Panc1 (cell line): Measurements from ENCODE around the gene NOL11. TPM values are rescaled to one million over a fixed set of nuclear protein-coding genes. Genes with fewer than 3 reads are reported as not detected.
"Not testable (repeated sequence)": the region's sequence is repeated elsewhere in the genome, so short reads cannot be mapped to it uniquely, and the experiment has no call there.

Experiments
- ATAC-seq: fragments of 200-7000 bp; cut with Tn5 transposase; 2 replicates; pipeline ENCODE4 v1.9.1; 2020; ENCODE audit warnings: mild to moderate bottlenecking, moderate library complexity
- BruUV-seq: library from RNA; stranded (reverse); fragments of 400-500 nt; replicated peaks from 2 replicates; lab custom pipeline; 2021; lab: Mats Ljungman, UMichigan
- CTCF ChIA-PET: fragments of 300-600 bp; sonication (Branson Sonifier 250); formaldehyde crosslinking; loops from one replicate; lab custom pipeline; 2022; ENCODE audit warnings: antibody characterized with exemption; lab: Charles Lee
- POLR2A ChIA-PET: fragments of 300-600 bp; sonication (Branson Sonifier 250); formaldehyde crosslinking; loops from one replicate; lab custom pipeline; 2022; ENCODE audit warnings: antibody characterized with exemption; lab: Charles Lee
- DNase-seq: peaks from one replicate; pipeline ENCODE4 v3.0.0-alpha.2; 2010; ENCODE audit warnings: low read depth, low spot score
- H3K27ac ChIP-seq: 2 replicates; pipeline ENCODE4 v1.5.1; 2011; ENCODE audit warnings: mild to moderate bottlenecking, low read length, inconsistent platforms
- H3K27me3 ChIP-seq: fragments of 200-500 bp; sonication (Bioruptor generic); 2 replicates; pipeline ENCODE4 v1.6.0; 2014; ENCODE audit warnings: low read length, inconsistent platforms; ENCODE audit not compliant: control insufficient read depth, insufficient read depth
- H3K36me3 ChIP-seq: fragments of 200-500 bp; sonication (Bioruptor generic); 2 replicates; pipeline ENCODE4 v1.5.1; 2014; ENCODE audit warnings: inconsistent platforms, mild to moderate bottlenecking, low read length, moderate library complexity; ENCODE audit not compliant: control insufficient read depth, insufficient read depth
- H3K4me1 ChIP-seq: 2 replicates; pipeline ENCODE4 v1.5.1; 2011; ENCODE audit warnings: inconsistent platforms, mild to moderate bottlenecking, low read length, moderate library complexity; ENCODE audit not compliant: control insufficient read depth, insufficient read depth
- H3K4me3 ChIP-seq, 2 experiments: 2 replicates each; pipeline ENCODE4 v1.5.1; 2011 to 2012; ENCODE audit warnings: low read depth in 2 of 2, low read length in 2 of 2, mild to moderate bottlenecking in 2 of 2, inconsistent platforms in 1 of 2, moderate library complexity in 1 of 2
- H3K9me3 ChIP-seq: fragments of 200-500 bp; sonication (Bioruptor generic); 2 replicates; pipeline ENCODE4 v1.5.1; 2014; ENCODE audit warnings: low read depth, mild to moderate bottlenecking, inconsistent platforms, low read length, moderate library complexity; ENCODE audit not compliant: control insufficient read depth, insufficient read depth
- POLR2AphosphoS5 ChIP-seq: IDR thresholded peaks from 2 replicates; pipeline ENCODE4 v1.6.1; 2012; ENCODE audit warnings: mild to moderate bottlenecking, low read depth, low read length, moderate library complexity
- SIN3A ChIP-seq: IDR thresholded peaks from 2 replicates; pipeline ENCODE4 v1.6.1; 2012; ENCODE audit warnings: low read depth, mild to moderate bottlenecking, low read length, moderate library complexity, borderline replicate concordance; ENCODE audit not compliant: insufficient read depth
- TCF7L2 ChIP-seq: IDR thresholded peaks from 2 replicates; pipeline ENCODE4 v1.6.1; 2011; ENCODE audit warnings: mild to moderate bottlenecking, low read depth, low read length, inconsistent platforms
- in situ Hi-C: cut with HindIII; loops from 2 replicates; pipeline ENCODE4 v1.10.0; 2016; ENCODE audit warnings: low sequenced_read_pairs, low pct_unique_long_range_greater_than_20kb
- intact Hi-C: fragments of 100-400 bp; cut with micrococcal nuclease; formaldehyde crosslinking; loops from one replicate; pipeline ENCODE4 v1.10.0; 2022; ENCODE audit not compliant: unreplicated experiment
- total RNA-seq: library from RNA; stranded (reverse); gene quantifications from one replicate; pipeline ENCODE4 v1.2.1, GENCODE V29; 2021; ENCODE audit not compliant: unreplicated experiment
- TF ChIP-seq, protein P1 (sequence below), 2 experiments: IDR thresholded peaks; 2 replicates each; pipeline ENCODE4 v1.6.1; 2011 to 2012; ENCODE audit warnings: low read depth in 2 of 2, control low read depth in 1 of 2, low read length in 1 of 2, mild to moderate bottlenecking in 1 of 2, moderate library complexity in 1 of 2; ENCODE audit not compliant: insufficient read depth in 1 of 2
- TF ChIP-seq, protein P2 (sequence below): fragments of 450-650 bp; IDR thresholded peaks from 2 replicates; pipeline ENCODE4 v1.5.1; 2017; ENCODE audit warnings: mild to moderate bottlenecking

Gene NOL11
- total RNA-seq, 1 experiment from 2014 or later, result 41.0 TPM

DNA sequence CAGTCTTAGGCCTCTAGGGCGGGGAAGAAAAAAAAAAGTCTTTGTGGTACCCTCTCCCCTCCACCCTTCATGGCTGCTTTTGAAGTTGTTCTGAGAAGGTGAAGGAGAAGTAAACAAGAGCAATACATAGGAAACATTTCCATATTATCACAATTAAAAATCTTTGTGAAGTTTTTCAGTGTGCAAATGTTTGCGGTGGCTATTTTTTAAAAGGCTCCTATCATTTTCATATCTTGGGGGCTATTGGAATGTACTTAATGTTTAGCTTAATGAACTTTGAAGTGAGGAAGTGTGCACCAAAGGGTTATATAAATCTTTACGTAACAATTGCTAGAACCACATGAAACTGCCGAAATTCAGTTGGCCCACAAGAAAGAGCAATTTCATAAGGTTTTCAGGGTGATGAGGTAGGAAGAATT, 7.6 kb downstream of the NOL11 start:
- ChIA-PET CTCF (no interaction called here), POLR2A (no interaction called here)

DNA sequence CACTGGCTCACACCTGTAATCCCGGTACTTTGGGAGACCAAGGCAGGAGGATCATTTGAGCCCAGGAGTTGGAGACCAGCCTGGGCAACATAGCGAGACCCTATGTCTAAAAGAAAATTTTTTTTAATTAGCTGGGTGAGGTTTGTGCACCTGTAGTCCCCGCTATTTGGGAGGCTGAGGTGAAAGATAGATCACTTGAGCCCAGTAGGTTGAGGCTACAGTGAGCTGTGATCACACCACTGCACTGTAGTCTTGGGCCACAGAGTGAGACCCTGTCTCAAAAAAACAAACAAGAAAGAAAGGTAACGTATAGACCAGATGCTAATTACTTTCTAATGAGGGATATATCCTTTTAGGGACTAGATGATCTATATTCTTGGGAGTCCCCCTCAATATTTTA, 8.1 kb downstream of the NOL11 start:
- no peak for DNase-seq
- in situ Hi-C loops (no loop called here), intact Hi-C loops (no loop called here)
- H3K27ac ChIP-seq, result no peak overlapping the region
- no peaks in the 10 kb centered on the region for H3K27me3 ChIP-seq
- no peak overlapping the region for H3K4me3 ChIP-seq
- BruUV-seq, result no TSS peak
- H3K36me3 ChIP-seq, result peaks cover 31% of the 10 kb centered on the region
- TF ChIP-seq POLR2AphosphoS5 (no peak), SIN3A (no peak), TCF7L2 (no peak)
- TF ChIP-seq, protein P1, sequence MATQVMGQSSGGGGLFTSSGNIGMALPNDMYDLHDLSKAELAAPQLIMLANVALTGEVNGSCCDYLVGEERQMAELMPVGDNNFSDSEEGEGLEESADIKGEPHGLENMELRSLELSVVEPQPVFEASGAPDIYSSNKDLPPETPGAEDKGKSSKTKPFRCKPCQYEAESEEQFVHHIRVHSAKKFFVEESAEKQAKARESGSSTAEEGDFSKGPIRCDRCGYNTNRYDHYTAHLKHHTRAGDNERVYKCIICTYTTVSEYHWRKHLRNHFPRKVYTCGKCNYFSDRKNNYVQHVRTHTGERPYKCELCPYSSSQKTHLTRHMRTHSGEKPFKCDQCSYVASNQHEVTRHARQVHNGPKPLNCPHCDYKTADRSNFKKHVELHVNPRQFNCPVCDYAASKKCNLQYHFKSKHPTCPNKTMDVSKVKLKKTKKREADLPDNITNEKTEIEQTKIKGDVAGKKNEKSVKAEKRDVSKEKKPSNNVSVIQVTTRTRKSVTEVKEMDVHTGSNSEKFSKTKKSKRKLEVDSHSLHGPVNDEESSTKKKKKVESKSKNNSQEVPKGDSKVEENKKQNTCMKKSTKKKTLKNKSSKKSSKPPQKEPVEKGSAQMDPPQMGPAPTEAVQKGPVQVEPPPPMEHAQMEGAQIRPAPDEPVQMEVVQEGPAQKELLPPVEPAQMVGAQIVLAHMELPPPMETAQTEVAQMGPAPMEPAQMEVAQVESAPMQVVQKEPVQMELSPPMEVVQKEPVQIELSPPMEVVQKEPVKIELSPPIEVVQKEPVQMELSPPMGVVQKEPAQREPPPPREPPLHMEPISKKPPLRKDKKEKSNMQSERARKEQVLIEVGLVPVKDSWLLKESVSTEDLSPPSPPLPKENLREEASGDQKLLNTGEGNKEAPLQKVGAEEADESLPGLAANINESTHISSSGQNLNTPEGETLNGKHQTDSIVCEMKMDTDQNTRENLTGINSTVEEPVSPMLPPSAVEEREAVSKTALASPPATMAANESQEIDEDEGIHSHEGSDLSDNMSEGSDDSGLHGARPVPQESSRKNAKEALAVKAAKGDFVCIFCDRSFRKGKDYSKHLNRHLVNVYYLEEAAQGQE (IDR thresholded peaks at IDR 0.05; ENCODE audit: insufficient read depth in 1 of 2, low read depth in 2 of 2, low read length in 1 of 2), result no peak
- TF ChIP-seq, protein P2, sequence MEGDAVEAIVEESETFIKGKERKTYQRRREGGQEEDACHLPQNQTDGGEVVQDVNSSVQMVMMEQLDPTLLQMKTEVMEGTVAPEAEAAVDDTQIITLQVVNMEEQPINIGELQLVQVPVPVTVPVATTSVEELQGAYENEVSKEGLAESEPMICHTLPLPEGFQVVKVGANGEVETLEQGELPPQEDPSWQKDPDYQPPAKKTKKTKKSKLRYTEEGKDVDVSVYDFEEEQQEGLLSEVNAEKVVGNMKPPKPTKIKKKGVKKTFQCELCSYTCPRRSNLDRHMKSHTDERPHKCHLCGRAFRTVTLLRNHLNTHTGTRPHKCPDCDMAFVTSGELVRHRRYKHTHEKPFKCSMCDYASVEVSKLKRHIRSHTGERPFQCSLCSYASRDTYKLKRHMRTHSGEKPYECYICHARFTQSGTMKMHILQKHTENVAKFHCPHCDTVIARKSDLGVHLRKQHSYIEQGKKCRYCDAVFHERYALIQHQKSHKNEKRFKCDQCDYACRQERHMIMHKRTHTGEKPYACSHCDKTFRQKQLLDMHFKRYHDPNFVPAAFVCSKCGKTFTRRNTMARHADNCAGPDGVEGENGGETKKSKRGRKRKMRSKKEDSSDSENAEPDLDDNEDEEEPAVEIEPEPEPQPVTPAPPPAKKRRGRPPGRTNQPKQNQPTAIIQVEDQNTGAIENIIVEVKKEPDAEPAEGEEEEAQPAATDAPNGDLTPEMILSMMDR, result no peak
- ATAC-seq, result no peak
- no peaks in the 10 kb centered on the region for H3K4me1 ChIP-seq
- CTCF ChIA-PET, result no interaction called here
- POLR2A ChIA-PET, result no interaction called here
- H3K9me3 ChIP-seq, result no peaks in the 10 kb centered on the region

More for the DNA sequence above, 7.6 kb downstream of the NOL11 start:
- no TSS peak for BruUV-seq
- TF ChIP-seq TCF7L2 (no peak), SIN3A (no peak), POLR2AphosphoS5 (no peak)
- TF ChIP-seq, protein P1 (IDR thresholded peaks at IDR 0.05; ENCODE audit: insufficient read depth in 1 of 2, low read depth in 2 of 2, low read length in 1 of 2), result no peak
- TF ChIP-seq, protein P2, result no peak
- Histone ChIP-seq H3K4me3 (no peak overlapping the region), H3K9me3 (no peaks in the 10 kb centered on the region), H3K27ac (no peak overlapping the region), H3K27me3 (no peaks in the 10 kb centered on the region), H3K36me3 (peaks cover 32% of the 10 kb centered on the region), H3K4me1 (no peaks in the 10 kb centered on the region)
- no peak for ATAC-seq
- no peak for DNase-seq
- intact Hi-C loops (no loop called here), in situ Hi-C loops (no loop called here)

DNA sequence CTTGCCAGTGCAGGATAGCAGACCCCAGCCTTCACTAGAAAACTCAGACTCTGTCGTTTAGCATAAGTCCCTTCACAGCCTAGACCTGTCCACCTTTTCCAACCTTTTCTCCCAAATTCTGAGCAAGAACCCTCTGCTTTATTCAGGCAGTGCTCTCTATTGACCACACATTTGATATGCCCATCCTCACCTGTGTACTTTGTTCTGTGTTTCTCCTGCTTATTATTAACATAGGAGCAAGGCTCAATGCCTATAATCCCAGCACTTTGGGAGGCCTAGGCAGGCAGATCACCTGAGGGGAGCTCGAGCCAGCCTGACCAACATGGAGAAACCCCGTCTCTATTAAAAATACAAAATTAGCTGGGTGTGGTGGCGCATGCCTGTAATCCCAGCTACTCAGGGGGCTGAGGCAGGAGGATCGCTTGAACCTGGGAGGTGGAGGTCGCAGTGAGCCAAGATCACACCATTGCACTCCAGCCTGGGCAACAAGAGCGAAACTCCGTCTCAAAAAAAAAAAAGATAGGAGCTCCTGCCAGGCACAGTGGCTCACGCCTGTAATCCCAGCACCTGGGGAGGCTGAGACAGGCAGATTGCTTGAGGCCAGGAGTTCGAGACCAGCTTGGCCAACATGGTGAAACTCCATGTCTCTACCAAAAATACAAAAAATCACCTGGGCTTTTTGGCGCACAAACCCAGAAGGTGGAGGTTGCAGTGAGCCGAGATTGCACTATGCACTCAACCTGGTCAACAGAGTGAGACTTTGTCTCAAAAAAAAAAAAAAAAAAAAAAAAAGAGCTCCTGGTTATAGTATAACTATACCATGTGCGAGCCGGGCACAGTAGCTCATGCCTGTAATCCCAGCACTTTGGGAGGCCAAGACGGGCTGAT, 9.7 kb downstream of the NOL11 start:
- ATAC-seq, H3K9me3 ChIP-seq, H3K4me1 ChIP-seq, CTCF ChIA-PET, in situ Hi-C loops, intact Hi-C loops, H3K27ac ChIP-seq, DNase-seq, BruUV-seq, H3K4me3 ChIP-seq, H3K27me3 ChIP-seq: not testable (repeated sequence)
- peaks cover 18% of the 10 kb centered on the region for H3K36me3 ChIP-seq
- POLR2A ChIA-PET, result interaction anchor here (0.6 kb wide), 1 partner anchor 284 kb away, joined by 7 read pairs; no protein-coding TSS in a partner anchor
